AG04450 (cell line): ENCODE measurements around the gene ATAD3C. TPM values are rescaled to one million over a fixed set of nuclear protein-coding genes. Genes with fewer than 3 reads are reported as not detected.
"Not testable (repeated sequence)": the region's sequence is repeated elsewhere in the genome, so short reads cannot be mapped to it uniquely, and the experiment has no call there.

ENCODE experiments used
- CTCF ChIA-PET: fragments of 300-600, 350-600 bp; formaldehyde crosslinking; extraction: SDS; loops from one replicate; lab custom pipeline; 2022; ENCODE audit warnings: antibody characterized with exemption, inconsistent platforms; lab: Charles Lee
- POLR2A ChIA-PET: fragments of 350-600 bp; formaldehyde crosslinking; extraction: SDS; loops from one replicate; lab custom pipeline; 2021; ENCODE audit warnings: antibody characterized with exemption, inconsistent platforms; lab: Yijun Ruan, JAX
- DNase-seq: peaks from one replicate; pipeline ENCODE4 v3.0.0-alpha.2; 2011; ENCODE audit warnings: low read depth, low spot score
- H3K27ac ChIP-seq: one replicate; pipeline ENCODE4 v1.5.1; 2012; ENCODE audit warnings: low read depth, low read length, control low read depth
- H3K27me3 ChIP-seq: one replicate; pipeline ENCODE4 v1.6.0; 2012; ENCODE audit warnings: low read length; ENCODE audit not compliant: control insufficient read depth, insufficient read depth
- H3K4me3 ChIP-seq: 2 replicates; pipeline ENCODE4 v1.5.1; 2011; ENCODE audit warnings: mild to moderate bottlenecking, low read depth, low read length, control low read depth
- H3K9me3 ChIP-seq: 2 replicates; pipeline ENCODE4 v1.5.1; 2012; ENCODE audit warnings: low read length; ENCODE audit not compliant: control insufficient read depth, insufficient read depth
- CTCF ChIP-seq: IDR thresholded peaks from 2 replicates; pipeline ENCODE4 v1.5.1; 2011; ENCODE audit warnings: low read depth, low read length, control low read depth, inconsistent platforms
- polyA plus RNA-seq: library from polyadenylated mRNA; depleted of rRNA; stranded (reverse); fragments of >200 nt; gene quantifications from 2 replicates; pipeline ENCODE4 v1.2.3, GENCODE V29; 2011

The ATAD3C gene
- polyA plus RNA-seq, 1 experiment, result not detected

- ChIA-PET CTCF (interaction anchor here (0.7 to 1.2 kb wide), 5 partner anchors 11 to 102 kb away, joined by 3 to 4 read pairs (median 3); no protein-coding TSS in a partner anchor), POLR2A (interaction anchor here (0.7 to 1.2 kb wide), 4 partner anchors 10 to 110 kb away, joined by 3 read pairs; partner anchors contain the start of genes CCNL2 and MIB2)
- H3K4me3 ChIP-seq, H3K27ac ChIP-seq, H3K9me3 ChIP-seq, H3K27me3 ChIP-seq, DNase-seq: not testable (repeated sequence)
- peak; percentile 59 for TF ChIP-seq CTCF
Observed at GRCh38 chr1:1504777-1505365, 55.4 kb downstream of the ATAD3C start.

- H3K9me3 ChIP-seq, H3K4me3 ChIP-seq, H3K27me3 ChIP-seq, DNase-seq: not testable (repeated sequence)
- ChIA-PET POLR2A (interaction anchor here (1.0 kb wide), 1 partner anchor 106 kb away, joined by 3 read pairs; the partner anchor contains the start of gene CCNL2), CTCF (interaction anchor here (1.1 to 1.2 kb wide), 4 partner anchors 11 to 103 kb away, joined by 3 to 4 read pairs (median 3); no protein-coding TSS in a partner anchor)
- peak overlapping the region; percentile 21 for H3K27ac ChIP-seq
- TF ChIP-seq CTCF, result peak; percentile 17
Observed at GRCh38 chr1:1505366-1505798, 55.9 kb downstream of the ATAD3C start.

GRCh38 chr1:1505801-1506200, 56.3 kb downstream of the ATAD3C start:
- H3K27me3 ChIP-seq, H3K27ac ChIP-seq, DNase-seq, H3K9me3 ChIP-seq, H3K4me3 ChIP-seq: not testable (repeated sequence)
- CTCF ChIA-PET, result interaction anchor here (1.1 kb wide), 1 partner anchor 16 kb away, joined by 3 read pairs; no protein-coding TSS in a partner anchor
- POLR2A ChIA-PET, result interaction anchor here (1.0 kb wide), 1 partner anchor 107 kb away, joined by 3 read pairs; the partner anchor contains the start of gene CCNL2

- ChIA-PET POLR2A (no interaction called here), CTCF (no interaction called here)
- peaks cover 3% of the 10 kb centered on the region; the same call in 1 of the 2 replicates for H3K9me3 ChIP-seq
- no peak for TF ChIP-seq CTCF
- no peak overlapping the region for H3K27ac ChIP-seq
- no peaks in the 10 kb centered on the region for H3K27me3 ChIP-seq
- H3K4me3 ChIP-seq, result no peak overlapping the region
- no peak for DNase-seq
Observed at GRCh38 chr1:1507305-1507704, 57.8 kb downstream of the ATAD3C start.

GRCh38 chr1:1508775-1509464, 59.4 kb downstream of the ATAD3C start:
- H3K9me3 ChIP-seq, H3K4me3 ChIP-seq, H3K27ac ChIP-seq, DNase-seq, CTCF ChIA-PET, H3K27me3 ChIP-seq, POLR2A ChIA-PET: not testable (repeated sequence)

- DNase-seq, H3K27ac ChIP-seq, H3K27me3 ChIP-seq, CTCF ChIA-PET, H3K9me3 ChIP-seq, POLR2A ChIA-PET, H3K4me3 ChIP-seq: not testable (repeated sequence)
Observed at GRCh38 chr1:1509465-1509850, 60.0 kb downstream of the ATAD3C start.
